HUES6 (cell line): ENCODE results near the gene EEF1A1.
"Not testable (repeated sequence)": the region's sequence is repeated elsewhere in the genome, so short reads cannot be mapped to it uniquely, and the experiment has no call there.

Experiments used
- H3K27ac ChIP-seq: 2 replicates; pipeline ENCODE4 v1.7.0; 2013; ENCODE audit warnings: low read depth, mild to moderate bottlenecking, low read length, inconsistent platforms
- H3K27me3 ChIP-seq: 2 replicates; pipeline ENCODE4 v1.6.1; 2013; ENCODE audit warnings: low read length; ENCODE audit not compliant: control insufficient read depth, insufficient read depth
- H3K36me3 ChIP-seq: 2 replicates; pipeline ENCODE4 v1.6.1; 2013; ENCODE audit warnings: low read length; ENCODE audit not compliant: control insufficient read depth, insufficient read depth
- H3K4me1 ChIP-seq: 2 replicates; pipeline ENCODE4 v1.6.1; 2013; ENCODE audit warnings: low read length; ENCODE audit not compliant: control insufficient read depth, insufficient read depth
- H3K4me3 ChIP-seq: 2 replicates; pipeline ENCODE4 v1.5.1; 2013; ENCODE audit warnings: low read depth, low read length
- H3K9ac ChIP-seq: one replicate; pipeline ENCODE4 v1.6.1; 2013; ENCODE audit warnings: mild to moderate bottlenecking, low read length
- H3K9me3 ChIP-seq: 2 replicates; pipeline ENCODE4 v1.6.1; 2013; ENCODE audit warnings: low read depth, low read length; ENCODE audit not compliant: control insufficient read depth, insufficient read depth

EEF1A1 gene

GRCh38 chr6:73558624-73559398, 38.0 kb upstream of the EEF1A1 start:
- H3K4me1 ChIP-seq = peaks cover 21% of the 10 kb centered on the region
- no peak overlapping the region for H3K4me3 ChIP-seq
- no peaks in the 10 kb centered on the region for H3K36me3 ChIP-seq
- no peak overlapping the region for H3K9ac ChIP-seq
- no peaks in the 10 kb centered on the region for H3K27me3 ChIP-seq
- no peak overlapping the region for H3K27ac ChIP-seq
- no peaks in the 10 kb centered on the region for H3K9me3 ChIP-seq

- Histone ChIP-seq H3K27me3 (no peaks in the 10 kb centered on the region), H3K9me3 (no peaks in the 10 kb centered on the region), H3K36me3 (no peaks in the 10 kb centered on the region), H3K27ac (no peak overlapping the region), H3K4me3 (no peak overlapping the region), H3K4me1 (peaks cover 21% of the 10 kb centered on the region), H3K9ac (no peak overlapping the region)
These were observed 36.0 kb upstream of the EEF1A1 start for GRCh38 chr6:73556836-73557235.

DNA sequence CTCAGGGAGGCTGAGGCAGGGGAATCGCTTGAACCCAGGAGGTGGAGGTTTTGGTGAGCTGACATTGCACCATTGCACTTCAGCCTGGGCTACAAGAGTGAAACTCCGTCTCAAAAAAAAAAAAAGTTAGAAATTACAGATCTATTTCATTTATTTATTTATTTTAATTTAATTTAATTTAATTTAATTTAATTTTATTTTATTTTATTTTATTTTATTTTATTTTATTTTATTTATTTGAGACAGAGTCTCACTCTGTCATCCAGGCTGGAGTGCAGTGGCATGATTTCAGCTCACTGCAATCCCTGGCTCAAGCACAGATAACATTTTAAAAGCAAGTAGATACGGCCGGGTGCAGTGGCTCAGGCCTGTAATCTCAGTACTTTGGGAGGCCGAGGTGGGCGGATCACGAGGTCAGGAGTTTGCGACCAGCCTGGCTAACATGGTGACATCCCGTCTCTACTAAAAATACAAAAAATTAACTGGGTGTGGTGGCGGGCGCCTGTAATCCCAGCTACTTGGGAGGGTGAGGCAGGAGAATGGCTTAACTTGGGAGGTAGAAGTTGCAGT, 34.6 kb upstream of the EEF1A1 start:
- H3K4me1 ChIP-seq = peaks cover 17% of the 10 kb centered on the region
- not testable (repeated sequence) for H3K9ac ChIP-seq, H3K36me3 ChIP-seq, H3K4me3 ChIP-seq, H3K27me3 ChIP-seq, H3K9me3 ChIP-seq, H3K27ac ChIP-seq

DNA sequence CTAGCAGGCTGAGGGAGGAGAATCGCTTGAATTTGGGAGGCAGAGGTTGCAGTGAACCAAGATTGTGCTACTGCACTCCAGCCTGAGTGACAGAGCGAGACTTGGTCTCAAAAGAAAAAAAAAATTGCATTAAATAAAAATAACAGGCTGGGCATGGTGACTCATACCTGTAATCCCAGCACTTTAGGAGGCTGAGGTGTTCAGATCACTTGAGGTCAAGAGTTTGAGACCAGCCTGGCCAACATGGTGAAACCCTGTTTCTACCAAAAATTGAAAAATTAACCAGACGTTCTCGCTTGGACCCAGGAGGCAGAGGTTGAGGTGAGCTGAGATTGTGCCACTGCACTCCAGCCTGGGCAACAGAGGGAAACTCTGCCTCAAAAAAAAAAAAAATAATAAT, 30.3 kb upstream of the EEF1A1 start:
- H3K4me1 ChIP-seq, H3K9me3 ChIP-seq, H3K27me3 ChIP-seq, H3K27ac ChIP-seq, H3K4me3 ChIP-seq, H3K36me3 ChIP-seq, H3K9ac ChIP-seq: not testable (repeated sequence)

GRCh38 chr6:73548458-73549446, 27.9 kb upstream of the EEF1A1 start:
- Histone ChIP-seq H3K27ac (no peak overlapping the region), H3K4me1 (no peaks in the 10 kb centered on the region; the same call in 1 of the 2 replicates), H3K9ac (no peak overlapping the region), H3K4me3 (no peak overlapping the region), H3K27me3 (no peaks in the 10 kb centered on the region), H3K36me3 (no peaks in the 10 kb centered on the region), H3K9me3 (no peaks in the 10 kb centered on the region)

DNA sequence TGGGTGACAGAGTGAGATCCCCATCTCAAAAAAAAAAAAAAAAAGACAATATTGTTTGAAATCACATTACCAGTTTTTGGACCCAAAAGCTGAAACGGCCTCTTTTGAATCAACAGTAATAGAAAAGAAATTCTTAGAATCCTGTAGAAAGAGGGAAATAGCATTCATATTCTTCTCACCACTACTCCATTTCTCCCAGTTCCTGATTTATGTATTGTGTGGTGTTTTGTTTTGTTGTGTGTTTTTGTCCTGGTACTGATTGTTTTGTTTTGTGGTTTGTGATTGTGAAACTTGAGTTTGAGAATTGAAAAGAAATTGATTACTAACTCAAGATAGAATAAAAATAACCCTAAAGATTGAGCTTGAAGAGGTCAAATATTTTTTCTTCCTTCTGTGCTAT, 26.2 kb upstream of the EEF1A1 start:
- Histone ChIP-seq H3K9ac (no peak overlapping the region), H3K4me3 (no peak overlapping the region), H3K36me3 (no peaks in the 10 kb centered on the region), H3K27ac (no peak overlapping the region), H3K4me1 (no peaks in the 10 kb centered on the region; the same call in 1 of the 2 replicates), H3K27me3 (no peaks in the 10 kb centered on the region), H3K9me3 (no peaks in the 10 kb centered on the region)

GRCh38 chr6:73542891-73543290, 22.1 kb upstream of the EEF1A1 start:
- no peaks in the 10 kb centered on the region for H3K4me1 ChIP-seq
- H3K27ac ChIP-seq = no peak overlapping the region
- no peaks in the 10 kb centered on the region for H3K27me3 ChIP-seq
- H3K36me3 ChIP-seq = no peaks in the 10 kb centered on the region
- H3K9me3 ChIP-seq = no peaks in the 10 kb centered on the region
- no peak overlapping the region for H3K4me3 ChIP-seq
- no peak overlapping the region for H3K9ac ChIP-seq

- H3K36me3 ChIP-seq, H3K27me3 ChIP-seq, H3K4me1 ChIP-seq, H3K4me3 ChIP-seq, H3K9me3 ChIP-seq, H3K27ac ChIP-seq, H3K9ac ChIP-seq: not testable (repeated sequence)
These were observed 21.6 kb upstream of the EEF1A1 start for GRCh38 chr6:73542481-73542880.

DNA sequence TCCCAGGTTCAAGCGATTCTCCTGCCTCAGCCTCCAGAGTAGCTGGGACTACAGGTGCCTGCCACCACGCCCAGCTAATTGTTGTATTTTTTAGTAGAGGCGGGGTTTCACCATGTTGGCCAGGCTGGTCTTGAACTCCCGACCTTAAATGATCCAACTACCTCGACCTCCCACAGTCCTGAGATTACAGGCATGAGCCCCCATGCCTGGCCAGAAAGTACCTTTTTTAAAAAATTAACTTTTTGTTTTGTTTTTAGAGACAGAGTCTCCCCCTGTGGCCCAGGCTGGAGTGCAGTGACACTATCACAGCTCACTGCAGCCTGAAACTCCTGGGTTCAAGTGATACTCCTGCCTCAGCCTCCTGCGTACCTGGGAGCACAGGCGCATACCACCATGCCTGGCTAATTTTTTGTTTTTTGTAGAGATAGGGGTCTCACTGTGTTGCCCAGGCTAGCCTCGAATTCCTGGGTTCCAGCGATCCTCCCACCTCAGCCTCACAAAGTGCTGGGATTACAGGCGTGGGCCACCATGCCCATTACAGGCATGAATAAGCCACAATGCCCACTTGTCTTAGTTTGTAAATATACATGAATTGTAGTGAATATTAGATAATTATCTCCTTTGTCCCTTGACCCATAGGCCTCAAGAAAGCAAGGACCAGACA, 17.4 kb upstream of the EEF1A1 start:
- Histone ChIP-seq H3K9me3 (no peaks in the 10 kb centered on the region), H3K27ac (no peak overlapping the region), H3K4me3 (no peak overlapping the region), H3K27me3 (no peaks in the 10 kb centered on the region), H3K36me3 (no peaks in the 10 kb centered on the region), H3K4me1 (no peaks in the 10 kb centered on the region), H3K9ac (no peak overlapping the region)

- H3K27me3 ChIP-seq = no peaks in the 10 kb centered on the region
- H3K4me3 ChIP-seq = no peak overlapping the region
- H3K4me1 ChIP-seq = no peaks in the 10 kb centered on the region
- no peak overlapping the region for H3K9ac ChIP-seq
- H3K27ac ChIP-seq = no peak overlapping the region
- H3K9me3 ChIP-seq = no peaks in the 10 kb centered on the region
- H3K36me3 ChIP-seq = no peaks in the 10 kb centered on the region
These were observed 16.8 kb upstream of the EEF1A1 start for GRCh38 chr6:73537677-73538076.
